HEK293 (cell line): Measurements from ENCODE around the gene NAALADL2.

Experiments
- CTCF ChIA-PET: fragments of 350-600 bp; formaldehyde crosslinking; extraction: SDS; loops from one replicate; lab custom pipeline; 2021; ENCODE audit warnings: antibody characterized with exemption; lab: Yijun Ruan, JAX
- POLR2A ChIA-PET: fragments of 300-600 bp; formaldehyde crosslinking; extraction: SDS; loops from one replicate; lab custom pipeline; 2020; ENCODE audit warnings: antibody characterized with exemption, inconsistent platforms; lab: Yijun Ruan, JAX
- H3K27ac ChIP-seq: fragments of 200-500 bp; sonication (Bioruptor generic); 2 replicates; pipeline ENCODE4 v1.5.1; 2014; ENCODE audit warnings: low read depth, low read length, control low read depth, inconsistent platforms; ENCODE audit errors: extremely low read depth
- H3K36me3 ChIP-seq, 2 experiments: fragments of 200-500 bp in 1 of 2; sonication (Bioruptor generic) in 1 of 2; 1 replicate in 1 of 2; 2 replicates in 1 of 2; pipeline ENCODE4 v1.5.1; 2014 to 2017; ENCODE audit warnings: inconsistent platforms in 2 of 2, low read length in 2 of 2; ENCODE audit not compliant: control insufficient read depth in 2 of 2, insufficient read depth in 1 of 2
- H3K4me1 ChIP-seq: fragments of 200-500 bp; sonication (Bioruptor generic); 2 replicates; pipeline ENCODE4 v1.5.1; 2014; ENCODE audit warnings: mild to moderate bottlenecking, low read length, inconsistent platforms; ENCODE audit not compliant: control insufficient read depth, insufficient read depth
- H3K4me3 ChIP-seq: 2 replicates; pipeline ENCODE4 v1.5.1; 2011; ENCODE audit warnings: low read depth, mild to moderate bottlenecking, control low read depth, low read length, moderate library complexity
- H3K9me3 ChIP-seq: fragments of 200-500 bp; sonication (Bioruptor generic); 2 replicates; pipeline ENCODE4 v1.5.1; 2014; ENCODE audit warnings: low read depth, low read length, inconsistent platforms; ENCODE audit not compliant: control insufficient read depth, insufficient read depth
- OVOL3 ChIP-seq: fragments of 450-650 bp; formaldehyde crosslinking; IDR thresholded peaks from 2 replicates; pipeline ENCODE4 v1.5.1; 2016; ENCODE audit warnings: missing biosample characterization, missing genetic modification characterization
- SCRT2 ChIP-seq: fragments of 450-650 bp; formaldehyde crosslinking; IDR thresholded peaks from 2 replicates; pipeline ENCODE4 v1.5.1; 2016; ENCODE audit warnings: missing biosample characterization, missing genetic modification characterization
- ZBTB48 ChIP-seq: fragments of 450-650 bp; formaldehyde crosslinking; IDR thresholded peaks from 2 replicates; pipeline ENCODE4 v1.5.1; 2016; ENCODE audit warnings: missing biosample characterization, missing genetic modification characterization
- ZNF2 ChIP-seq: fragments of 450-650 bp; formaldehyde crosslinking; IDR thresholded peaks from 2 replicates; pipeline ENCODE4 v1.5.1; 2016; ENCODE audit warnings: missing biosample characterization, missing genetic modification characterization
- ZNF211 ChIP-seq: fragments of 450-650 bp; formaldehyde crosslinking; IDR thresholded peaks from 2 replicates; pipeline ENCODE4 v1.5.1; 2016; ENCODE audit warnings: low read depth, missing biosample characterization, missing genetic modification characterization
- ZNF214 ChIP-seq: fragments of 450-650 bp; formaldehyde crosslinking; IDR thresholded peaks from 2 replicates; pipeline ENCODE4 v1.5.1; 2017; ENCODE audit warnings: missing biosample characterization, mild to moderate bottlenecking, missing genetic modification characterization, borderline replicate concordance
- ZNF510 ChIP-seq: fragments of 450-650 bp; formaldehyde crosslinking; IDR thresholded peaks from 2 replicates; pipeline ENCODE4 v1.5.1; 2018; ENCODE audit warnings: mild to moderate bottlenecking, missing genetic modification characterization, missing biosample characterization; ENCODE audit not compliant: insufficient replicate concordance
- ZNF521 ChIP-seq: fragments of 450-650 bp; formaldehyde crosslinking; IDR thresholded peaks from 2 replicates; pipeline ENCODE4 v1.5.1; 2017; ENCODE audit warnings: missing biosample characterization, mild to moderate bottlenecking, missing genetic modification characterization
- ZNF571 ChIP-seq: fragments of 450-650 bp; formaldehyde crosslinking; IDR thresholded peaks from 2 replicates; pipeline ENCODE4 v1.5.0; 2017; ENCODE audit warnings: missing biosample characterization, missing genetic modification characterization
- ZNF654 ChIP-seq: fragments of 450-650 bp; formaldehyde crosslinking; IDR thresholded peaks from 2 replicates; pipeline ENCODE4 v1.5.1; 2016; ENCODE audit warnings: low read depth, missing biosample characterization, missing genetic modification characterization
- ZNF660 ChIP-seq: fragments of 450-650 bp; IDR thresholded peaks from 2 replicates; pipeline ENCODE4 v1.5.1; 2018; ENCODE audit warnings: missing biosample characterization, mild to moderate bottlenecking, missing genetic modification characterization
- ZNF76 ChIP-seq: fragments of 450-650 bp; formaldehyde crosslinking; IDR thresholded peaks from 2 replicates; pipeline ENCODE4; 2016; ENCODE audit warnings: low read depth, missing biosample characterization, missing genetic modification characterization, borderline replicate concordance
- ZNF791 ChIP-seq: fragments of 450-650 bp; formaldehyde crosslinking; IDR thresholded peaks from 2 replicates; pipeline ENCODE4 v1.5.1; 2016; ENCODE audit warnings: missing biosample characterization, missing genetic modification characterization
- ZSCAN23 ChIP-seq: fragments of 450-650 bp; formaldehyde crosslinking; IDR thresholded peaks from 2 replicates; pipeline ENCODE4 v1.5.1; 2016; ENCODE audit warnings: missing biosample characterization, missing genetic modification characterization
- ZXDB ChIP-seq: fragments of 450-650 bp; formaldehyde crosslinking; IDR thresholded peaks from 2 replicates; pipeline ENCODE4 v1.5.1; 2016; ENCODE audit warnings: missing biosample characterization, missing genetic modification characterization
- TF ChIP-seq, protein P1 (sequence below): fragments of 450-650 bp; formaldehyde crosslinking; conservative IDR thresholded peaks from 2 replicates; pipeline ENCODE4 v1.5.1; 2016; ENCODE audit warnings: low read depth, missing biosample characterization, missing genetic modification characterization
- TF ChIP-seq, protein P2 (sequence below): fragments of 450-650 bp; formaldehyde crosslinking; IDR thresholded peaks from 2 replicates; pipeline ENCODE4 v1.5.1; 2016; ENCODE audit warnings: missing biosample characterization, missing genetic modification characterization
- TF ChIP-seq, protein P3 (sequence below): fragments of 450-650 bp; formaldehyde crosslinking; IDR thresholded peaks from 2 replicates; pipeline ENCODE4 v1.5.1; 2016; ENCODE audit warnings: missing biosample characterization, missing genetic modification characterization
- TF ChIP-seq, protein P4 (sequence below): fragments of 450-650 bp; formaldehyde crosslinking; IDR thresholded peaks from 2 replicates; pipeline ENCODE4 v1.5.1; 2016; ENCODE audit warnings: missing biosample characterization, missing genetic modification characterization
- TF ChIP-seq, protein P5 (sequence below): fragments of 450-650 bp; formaldehyde crosslinking; conservative IDR thresholded peaks from 2 replicates; pipeline ENCODE4 v1.5.1; 2016; ENCODE audit warnings: low read depth, missing biosample characterization, missing genetic modification characterization

Gene NAALADL2

DNA sequence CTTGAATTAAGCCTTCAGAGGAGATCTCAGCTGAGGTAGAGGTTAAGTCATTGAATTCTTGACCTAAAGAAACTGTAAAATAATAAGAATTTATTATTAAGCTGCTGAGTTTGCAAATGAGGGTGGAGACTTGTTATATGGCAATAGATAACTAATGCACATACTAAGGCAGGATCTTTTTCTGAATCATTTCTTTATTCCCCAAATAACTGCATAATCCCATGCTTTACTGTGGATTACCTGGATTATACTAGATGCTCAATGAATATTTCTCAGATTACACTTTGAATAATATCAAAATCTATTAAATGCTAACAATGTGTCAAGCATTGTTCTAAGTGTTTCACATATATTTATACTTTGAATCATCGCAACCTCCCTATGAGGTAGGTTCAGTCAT is 532.5 kb downstream of the NAALADL2 start:
- Histone ChIP-seq H3K4me3 (no peak overlapping the region), H3K27ac (no peak overlapping the region), H3K4me1 (no peaks in the 10 kb centered on the region), H3K9me3 (no peaks in the 10 kb centered on the region), H3K36me3 (no peaks in the 10 kb centered on the region)
- CTCF ChIA-PET, result no interaction called here
- TF ChIP-seq, protein P1, sequence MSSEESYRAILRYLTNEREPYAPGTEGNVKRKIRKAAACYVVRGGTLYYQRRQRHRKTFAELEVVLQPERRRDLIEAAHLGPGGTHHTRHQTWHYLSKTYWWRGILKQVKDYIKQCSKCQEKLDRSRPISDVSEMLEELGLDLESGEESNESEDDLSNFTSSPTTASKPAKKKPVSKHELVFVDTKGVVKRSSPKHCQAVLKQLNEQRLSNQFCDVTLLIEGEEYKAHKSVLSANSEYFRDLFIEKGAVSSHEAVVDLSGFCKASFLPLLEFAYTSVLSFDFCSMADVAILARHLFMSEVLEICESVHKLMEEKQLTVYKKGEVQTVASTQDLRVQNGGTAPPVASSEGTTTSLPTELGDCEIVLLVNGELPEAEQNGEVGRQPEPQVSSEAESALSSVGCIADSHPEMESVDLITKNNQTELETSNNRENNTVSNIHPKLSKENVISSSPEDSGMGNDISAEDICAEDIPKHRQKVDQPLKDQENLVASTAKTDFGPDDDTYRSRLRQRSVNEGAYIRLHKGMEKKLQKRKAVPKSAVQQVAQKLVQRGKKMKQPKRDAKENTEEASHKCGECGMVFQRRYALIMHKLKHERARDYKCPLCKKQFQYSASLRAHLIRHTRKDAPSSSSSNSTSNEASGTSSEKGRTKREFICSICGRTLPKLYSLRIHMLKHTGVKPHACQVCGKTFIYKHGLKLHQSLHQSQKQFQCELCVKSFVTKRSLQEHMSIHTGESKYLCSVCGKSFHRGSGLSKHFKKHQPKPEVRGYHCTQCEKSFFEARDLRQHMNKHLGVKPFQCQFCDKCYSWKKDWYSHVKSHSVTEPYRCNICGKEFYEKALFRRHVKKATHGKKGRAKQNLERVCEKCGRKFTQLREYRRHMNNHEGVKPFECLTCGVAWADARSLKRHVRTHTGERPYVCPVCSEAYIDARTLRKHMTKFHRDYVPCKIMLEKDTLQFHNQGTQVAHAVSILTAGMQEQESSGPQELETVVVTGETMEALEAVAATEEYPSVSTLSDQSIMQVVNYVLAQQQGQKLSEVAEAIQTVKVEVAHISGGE (tag by site-specific recombination), result no peak
- TF ChIP-seq ZXDB (tag by site-specific recombination), result no peak
- no peak for TF ChIP-seq ZBTB48
- TF ChIP-seq OVOL3 (tag by site-specific recombination), result no peak
- TF ChIP-seq, protein P2, sequence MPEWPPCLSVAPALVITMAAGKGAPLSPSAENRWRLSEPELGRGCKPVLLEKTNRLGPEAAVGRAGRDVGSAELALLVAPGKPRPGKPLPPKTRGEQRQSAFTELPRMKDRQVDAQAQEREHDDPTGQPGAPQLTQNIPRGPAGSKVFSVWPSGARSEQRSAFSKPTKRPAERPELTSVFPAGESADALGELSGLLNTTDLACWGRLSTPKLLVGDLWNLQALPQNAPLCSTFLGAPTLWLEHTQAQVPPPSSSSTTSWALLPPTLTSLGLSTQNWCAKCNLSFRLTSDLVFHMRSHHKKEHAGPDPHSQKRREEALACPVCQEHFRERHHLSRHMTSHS (tag by site-specific recombination), result no peak
- TF ChIP-seq ZNF654 (tag by site-specific recombination), result no peak
- no peak for TF ChIP-seq ZSCAN23 (tag by site-specific recombination)
- no peak for TF ChIP-seq SCRT2 (tag by site-specific recombination)
- TF ChIP-seq ZNF2 (tag by site-specific recombination), result no peak
- no peak for TF ChIP-seq ZNF660 (tag by site-specific recombination)
- TF ChIP-seq, protein P3, sequence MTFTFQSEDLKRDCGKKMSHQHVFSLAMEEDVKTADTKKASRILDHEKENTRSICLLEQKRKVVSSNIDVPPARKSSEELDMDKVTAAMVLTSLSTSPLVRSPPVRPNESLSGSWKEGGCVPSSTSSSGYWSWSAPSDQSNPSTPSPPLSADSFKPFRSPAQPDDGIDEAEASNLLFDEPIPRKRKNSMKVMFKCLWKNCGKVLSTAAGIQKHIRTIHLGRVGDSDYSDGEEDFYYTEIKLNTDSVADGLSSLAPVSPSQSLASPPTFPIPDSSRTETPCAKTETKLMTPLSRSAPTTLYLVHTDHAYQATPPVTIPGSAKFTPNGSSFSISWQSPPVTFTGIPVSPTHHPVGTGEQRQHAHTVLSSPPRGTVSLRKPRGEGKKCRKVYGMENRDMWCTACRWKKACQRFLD (tag by site-specific recombination), result no peak
- TF ChIP-seq ZNF76 (tag by site-specific recombination), result no peak
- TF ChIP-seq, protein P4, sequence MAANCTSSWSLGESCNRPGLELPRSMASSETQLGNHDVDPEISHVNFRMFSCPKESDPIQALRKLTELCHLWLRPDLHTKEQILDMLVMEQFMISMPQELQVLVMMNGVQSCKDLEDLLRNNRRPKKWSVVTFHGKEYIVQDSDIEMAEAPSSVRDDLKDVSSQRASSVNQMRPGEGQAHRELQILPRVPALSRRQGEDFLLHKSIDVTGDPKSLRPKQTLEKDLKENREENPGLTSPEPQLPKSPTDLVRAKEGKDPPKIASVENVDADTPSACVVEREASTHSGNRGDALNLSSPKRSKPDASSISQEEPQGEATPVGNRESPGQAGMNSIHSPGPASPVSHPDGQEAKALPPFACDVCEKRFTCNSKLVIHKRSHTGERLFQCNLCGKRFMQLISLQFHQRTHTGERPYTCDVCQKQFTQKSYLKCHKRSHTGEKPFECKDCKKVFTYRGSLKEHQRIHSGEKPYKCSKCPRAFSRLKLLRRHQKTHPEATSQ (tag by site-specific recombination), result no peak
- no peak for TF ChIP-seq ZNF211 (tag by site-specific recombination)
- TF ChIP-seq ZNF510, result no peak
- TF ChIP-seq, protein P5, sequence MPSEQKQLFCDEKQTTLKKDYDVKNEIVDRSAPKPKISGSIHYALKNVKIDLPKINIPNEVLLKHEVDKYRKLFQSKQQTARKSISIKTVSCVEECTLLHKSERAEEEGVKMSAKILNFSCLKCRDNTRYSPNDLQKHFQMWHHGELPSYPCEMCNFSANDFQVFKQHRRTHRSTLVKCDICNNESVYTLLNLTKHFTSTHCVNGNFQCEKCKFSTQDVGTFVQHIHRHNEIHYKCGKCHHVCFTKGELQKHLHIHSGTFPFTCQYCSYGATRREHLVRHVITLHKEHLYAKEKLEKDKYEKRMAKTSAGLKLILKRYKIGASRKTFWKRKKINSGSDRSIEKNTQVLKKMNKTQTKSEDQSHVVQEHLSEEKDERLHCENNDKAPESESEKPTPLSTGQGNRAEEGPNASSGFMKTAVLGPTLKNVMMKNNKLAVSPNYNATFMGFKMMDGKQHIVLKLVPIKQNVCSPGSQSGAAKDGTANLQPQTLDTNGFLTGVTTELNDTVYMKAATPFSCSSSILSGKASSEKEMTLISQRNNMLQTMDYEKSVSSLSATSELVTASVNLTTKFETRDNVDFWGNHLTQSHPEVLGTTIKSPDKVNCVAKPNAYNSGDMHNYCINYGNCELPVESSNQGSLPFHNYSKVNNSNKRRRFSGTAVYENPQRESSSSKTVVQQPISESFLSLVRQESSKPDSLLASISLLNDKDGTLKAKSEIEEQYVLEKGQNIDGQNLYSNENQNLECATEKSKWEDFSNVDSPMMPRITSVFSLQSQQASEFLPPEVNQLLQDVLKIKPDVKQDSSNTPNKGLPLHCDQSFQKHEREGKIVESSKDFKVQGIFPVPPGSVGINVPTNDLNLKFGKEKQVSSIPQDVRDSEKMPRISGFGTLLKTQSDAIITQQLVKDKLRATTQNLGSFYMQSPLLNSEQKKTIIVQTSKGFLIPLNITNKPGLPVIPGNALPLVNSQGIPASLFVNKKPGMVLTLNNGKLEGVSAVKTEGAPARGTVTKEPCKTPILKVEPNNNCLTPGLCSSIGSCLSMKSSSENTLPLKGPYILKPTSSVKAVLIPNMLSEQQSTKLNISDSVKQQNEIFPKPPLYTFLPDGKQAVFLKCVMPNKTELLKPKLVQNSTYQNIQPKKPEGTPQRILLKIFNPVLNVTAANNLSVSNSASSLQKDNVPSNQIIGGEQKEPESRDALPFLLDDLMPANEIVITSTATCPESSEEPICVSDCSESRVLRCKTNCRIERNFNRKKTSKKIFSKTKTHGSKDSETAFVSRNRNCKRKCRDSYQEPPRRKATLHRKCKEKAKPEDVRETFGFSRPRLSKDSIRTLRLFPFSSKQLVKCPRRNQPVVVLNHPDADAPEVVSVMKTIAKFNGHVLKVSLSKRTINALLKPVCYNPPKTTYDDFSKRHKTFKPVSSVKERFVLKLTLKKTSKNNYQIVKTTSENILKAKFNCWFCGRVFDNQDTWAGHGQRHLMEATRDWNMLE (tag by site-specific recombination), result no peak
- no peak for TF ChIP-seq ZNF214
- TF ChIP-seq ZNF521, result no peak
- no peak for TF ChIP-seq ZNF791 (tag by site-specific recombination)
- no peak for TF ChIP-seq ZNF571 (tag by site-specific recombination)
- POLR2A ChIA-PET, result no interaction called here
